HPDE6-E6E7 (cell line): ENCODE results near the gene ZNF175.

Source experiments
- DNase-seq: peaks from one replicate; pipeline ENCODE4 v3.0.0; 2011; ENCODE audit warnings: missing footprints; ENCODE audit errors: extremely low spot score

Gene ZNF175

DNA sequence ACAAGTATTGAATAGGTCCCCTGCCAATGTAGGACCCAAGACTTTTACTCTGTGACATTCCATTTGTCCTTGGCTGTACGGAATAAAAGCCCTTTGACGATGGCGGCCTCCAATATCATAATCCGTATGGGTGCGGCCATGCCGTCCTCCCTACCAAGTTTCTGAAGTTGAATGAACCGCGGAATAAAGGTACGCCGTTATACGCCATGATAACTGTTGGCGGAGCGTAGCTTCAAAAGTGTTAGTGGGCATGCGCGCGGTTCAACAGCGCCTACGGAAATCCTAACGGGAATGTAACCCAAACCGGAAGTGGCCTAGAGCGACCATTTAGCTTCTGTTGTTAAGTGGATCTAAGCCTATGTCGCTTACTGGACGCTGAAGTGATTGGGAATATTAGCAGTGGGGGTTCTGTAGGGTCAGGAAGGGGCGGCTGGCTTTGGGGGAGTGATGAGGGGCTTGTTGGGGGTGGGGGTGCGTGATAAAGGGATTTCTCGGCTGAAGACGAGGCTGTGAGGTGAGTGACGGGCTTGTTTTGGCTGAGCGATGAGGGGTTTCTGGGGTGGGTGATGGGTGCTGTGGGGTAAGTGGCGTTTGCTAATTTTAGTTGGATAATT lies at the start of gene ZNF175:
Gene ZNF175 (plus strand): TSS at position 322 of the 614 bp plus-strand sequence. CDS start 2,047 bp downstream, outside the sequence.
- DNase-seq: peak; percentile 75

- no peak for DNase-seq
Observed at GRCh38 chr19:51521357-51521756, 49.7 kb upstream of the ZNF175 start.

- no peak for DNase-seq
Observed at GRCh38 chr19:51521781-51522180, 49.3 kb upstream of the ZNF175 start.

DNA sequence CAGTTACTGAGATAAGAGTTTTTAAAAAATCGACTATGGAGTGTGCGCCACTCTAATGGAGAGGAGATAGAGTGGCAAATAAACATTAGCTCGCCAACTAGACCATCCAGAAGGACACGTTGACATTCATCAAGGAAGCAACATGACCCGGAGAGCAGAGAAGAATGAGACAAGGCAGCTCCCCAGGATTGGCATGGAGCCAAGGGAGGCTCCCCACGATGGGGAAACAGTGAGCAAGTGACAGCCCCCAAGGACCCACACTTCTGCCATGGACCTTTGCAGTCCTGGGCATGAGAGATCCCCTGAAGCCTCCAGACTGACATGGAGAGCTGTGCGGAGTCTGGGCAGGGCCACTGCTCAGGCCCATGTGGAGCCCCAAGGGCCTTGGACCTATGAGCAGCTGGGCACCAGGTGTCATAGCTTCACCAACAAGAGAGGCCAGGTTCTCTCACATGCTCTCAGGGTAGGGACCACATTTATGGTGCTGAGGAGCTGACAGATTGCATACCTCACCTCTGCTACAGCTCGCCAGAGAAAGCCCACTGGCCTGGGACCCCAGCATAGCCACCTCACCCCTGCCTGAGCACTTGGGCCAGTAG lies 46.3 kb upstream of the ZNF175 start:
- DNase-seq: no peak

GRCh38 chr19:51525651-51526050 lies 45.4 kb upstream of the ZNF175 start:
- DNase-seq: no peak

- DNase-seq: no peak
Observed at GRCh38 chr19:51529301-51529700, 41.8 kb upstream of the ZNF175 start.

DNA sequence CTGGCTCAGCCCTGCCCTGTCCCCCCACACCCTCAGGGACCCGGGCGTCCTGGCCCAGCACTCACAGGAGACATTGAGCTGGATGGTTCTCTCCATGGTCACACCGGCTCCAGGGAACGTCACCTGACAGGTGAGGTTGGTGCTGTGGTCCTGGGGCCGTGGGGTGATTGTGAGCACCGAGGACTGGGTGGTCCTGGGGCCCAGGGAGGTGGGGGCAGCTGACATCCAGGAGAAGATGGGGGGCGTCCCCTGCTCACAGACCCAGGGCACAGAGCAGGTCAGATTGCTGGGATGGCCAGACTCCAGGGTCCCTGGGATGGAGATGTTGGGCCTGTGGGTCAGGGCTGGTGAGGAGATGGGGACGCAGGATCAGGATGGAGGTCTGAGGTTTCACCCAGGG lies 40.5 kb upstream of the ZNF175 start:
- no peak for DNase-seq

- DNase-seq: no peak
Observed at GRCh38 chr19:51531349-51532315, 39.5 kb upstream of the ZNF175 start, which contains the start of gene SIGLEC6. Gene SIGLEC6, minus strand, starts transcription at chr19:51531670. Its CDS starts 22 bp downstream, at chr19:51531648.

DNA sequence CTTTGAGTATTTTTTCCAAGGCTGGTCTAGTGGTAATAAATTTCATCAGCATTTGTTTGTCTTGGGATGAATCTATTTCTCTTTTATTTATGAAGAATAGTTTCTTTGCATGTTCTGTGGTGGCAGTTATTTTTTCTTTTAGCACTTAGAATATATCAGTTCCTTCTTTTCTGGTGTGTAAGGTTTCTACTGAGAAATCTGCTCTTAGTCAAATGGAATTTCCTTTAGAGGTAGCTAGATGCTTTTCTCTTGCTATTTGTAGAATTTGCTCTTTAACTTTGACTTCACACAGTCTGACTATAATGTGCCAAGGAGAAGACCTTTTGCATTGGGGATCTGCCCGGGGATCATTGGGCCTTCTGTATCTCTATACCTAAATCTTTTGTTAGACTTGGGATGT lies 35.5 kb upstream of the ZNF175 start:
- DNase-seq: no peak

- DNase-seq: no peak
Observed at GRCh38 chr19:51539821-51540366, 31.2 kb upstream of the ZNF175 start.

DNA sequence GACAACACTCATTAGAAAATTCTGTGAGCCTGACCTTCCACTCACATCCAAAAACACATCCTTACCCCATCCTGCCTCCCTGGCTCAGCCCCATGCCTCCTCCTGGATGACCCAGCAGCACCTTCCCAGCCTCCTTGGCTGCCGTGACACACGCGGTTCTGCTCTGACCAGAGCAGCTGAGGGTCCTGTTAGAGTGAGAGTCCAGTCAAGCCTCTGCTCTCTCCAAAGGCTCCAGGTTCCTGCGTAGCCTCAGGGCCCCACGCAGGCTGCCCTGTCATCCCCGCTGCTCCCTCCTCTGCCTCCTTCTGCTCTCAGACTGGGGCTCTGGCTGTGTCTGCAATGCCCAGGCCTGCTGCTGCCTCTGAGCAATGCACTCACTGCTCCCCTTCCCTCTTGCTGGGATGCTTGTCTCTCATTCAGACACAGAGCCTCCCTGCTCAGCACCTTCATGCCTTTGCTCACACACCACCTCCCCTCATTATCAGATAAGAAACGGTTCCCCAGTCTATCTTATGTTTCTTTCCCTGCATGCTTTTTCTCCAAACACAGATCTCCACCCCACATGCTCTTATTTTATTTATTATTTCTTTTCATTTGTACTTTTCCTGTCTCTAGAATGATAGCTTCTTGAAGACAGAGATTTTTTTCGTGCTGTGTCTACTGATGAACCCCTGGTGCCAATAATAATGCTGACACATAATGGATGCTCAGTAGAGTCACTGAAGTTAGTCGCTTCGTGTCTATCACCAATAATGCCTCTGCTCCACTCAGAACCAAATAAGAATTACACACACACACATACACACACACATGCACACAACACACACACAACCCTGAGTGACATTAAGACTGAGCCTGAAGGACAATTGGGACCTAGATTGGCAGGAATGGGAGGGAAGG lies 29.4 kb upstream of the ZNF175 start:
- no peak for DNase-seq

- no peak for DNase-seq
Observed at GRCh38 chr19:51542699-51543098, 28.4 kb upstream of the ZNF175 start.

- DNase-seq: no peak
Observed at GRCh38 chr19:51544038-51544437, 27.0 kb upstream of the ZNF175 start.

GRCh38 chr19:51546107-51546649 lies 24.9 kb upstream of the ZNF175 start:
- no peak for DNase-seq

GRCh38 chr19:51546650-51547396 lies 24.3 kb upstream of the ZNF175 start:
- no peak for DNase-seq

GRCh38 chr19:51547397-51548212 lies 23.5 kb upstream of the ZNF175 start:
- DNase-seq: no peak

DNA sequence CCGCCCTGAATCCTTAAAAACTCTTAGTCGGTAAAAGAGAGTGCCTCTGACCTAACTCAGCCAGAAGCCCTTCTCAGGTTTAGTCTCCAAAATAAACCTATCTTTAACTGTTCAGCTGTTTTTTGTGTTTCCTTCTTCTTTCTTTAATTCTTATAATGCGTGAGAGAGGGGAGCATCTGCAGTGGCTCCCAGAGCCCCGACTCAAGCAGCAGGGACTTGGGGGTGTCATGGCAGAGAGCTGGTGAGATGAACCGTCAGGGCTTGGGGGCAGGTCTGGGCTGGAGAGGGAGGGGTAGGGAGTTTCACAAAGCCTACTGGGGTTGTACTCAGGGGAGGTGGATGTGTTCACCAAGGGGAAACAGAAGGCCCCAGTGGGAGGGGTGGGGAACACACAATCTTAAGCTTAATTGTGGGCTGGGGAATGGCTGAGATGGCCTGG lies 22.9 kb upstream of the ZNF175 start:
- DNase-seq: no peak

DNA sequence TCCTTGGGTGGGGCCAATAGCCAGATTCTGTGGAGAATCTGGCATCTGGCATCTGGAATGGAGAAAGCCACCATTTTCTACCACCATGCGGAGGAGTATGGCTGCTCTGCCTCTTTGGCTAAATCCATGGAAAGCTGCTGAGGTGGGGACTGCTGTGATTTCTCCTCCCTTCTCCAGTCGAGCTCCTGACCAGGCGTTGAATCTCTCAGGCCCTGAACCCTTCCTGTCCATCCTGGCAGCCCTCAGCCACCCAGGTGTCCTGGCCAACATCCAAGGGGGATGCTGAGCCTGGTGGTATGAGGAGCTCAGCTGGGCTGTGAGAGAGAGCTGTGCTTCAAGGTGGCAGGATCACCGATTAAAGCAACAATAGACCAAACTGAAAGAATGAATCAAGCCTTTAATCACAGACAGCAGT lies 22.2 kb upstream of the ZNF175 start:
- DNase-seq: no peak
